MCF 10A (cell line): ENCODE data around the gene IL21R. TPM values are rescaled to one million over a fixed set of nuclear protein-coding genes. Genes with fewer than 3 reads are reported as not detected.

Experiments used
- BruUV-seq: library from RNA; stranded (reverse); fragments of 400-500 nt; replicated peaks from 2 replicates; lab custom pipeline; 2021; lab: Mats Ljungman, UMichigan
- CTCF ChIA-PET: fragments of 300-600 bp; sonication (Branson Sonifier 250); formaldehyde crosslinking; extraction: SDS; loops from one replicate; lab custom pipeline; 2021; ENCODE audit warnings: antibody characterized with exemption, inconsistent platforms; lab: Yijun Ruan, JAX
- POLR2A ChIA-PET: fragments of 300-600, 350-650 bp; sonication (Branson Sonifier 250); formaldehyde crosslinking; extraction: SDS; loops from one replicate; lab custom pipeline; 2020; ENCODE audit warnings: antibody characterized with exemption, inconsistent platforms; lab: Yijun Ruan, JAX
- DNase-seq: peaks from one replicate; pipeline ENCODE4 v3.0.0-alpha.2; 2018; ENCODE audit not compliant: unreplicated experiment
- H3K27ac Mint-ChIP-seq: one replicate; pipeline ENCODE4 v1.8.0; 2022; ENCODE audit warnings: mild to moderate bottlenecking, low read depth, mixed read lengths; ENCODE audit not compliant: unreplicated experiment
- H3K27me3 Mint-ChIP-seq: one replicate; pipeline ENCODE4 v1.8.0; 2022; ENCODE audit warnings: mixed read lengths; ENCODE audit not compliant: insufficient read depth, unreplicated experiment
- H3K36me3 Mint-ChIP-seq: one replicate; pipeline ENCODE4 v1.8.0; 2022; ENCODE audit warnings: mild to moderate bottlenecking, moderate library complexity, mixed read lengths; ENCODE audit not compliant: insufficient read depth, unreplicated experiment
- H3K4me1 Mint-ChIP-seq: one replicate; pipeline ENCODE4 v1.8.0; 2022; ENCODE audit warnings: mixed read lengths; ENCODE audit not compliant: insufficient read depth, unreplicated experiment
- H3K4me3 Mint-ChIP-seq: one replicate; pipeline ENCODE4 v1.8.0; 2022; ENCODE audit warnings: mild to moderate bottlenecking, moderate library complexity, mixed read lengths; ENCODE audit not compliant: unreplicated experiment
- H3K9me3 Mint-ChIP-seq: one replicate; pipeline ENCODE4 v1.8.0; 2022; ENCODE audit warnings: mixed read lengths; ENCODE audit not compliant: unreplicated experiment
- intact Hi-C: fragments of 100-400 bp; cut with micrococcal nuclease; formaldehyde crosslinking; loops from 2 replicates; pipeline ENCODE4 v1.14.1; 2022
- total RNA-seq: library from RNA; stranded (reverse); gene quantifications from 2 replicates; pipeline ENCODE4 v1.2.3, GENCODE V29; 2022
- TF ChIP-seq, protein P1 (sequence below): fragments of 200-600 bp; IDR thresholded peaks from one replicate; pipeline ENCODE4 v1.8.0; 2022; ENCODE audit warnings: antibody characterized with exemption, mild to moderate bottlenecking; ENCODE audit not compliant: unreplicated experiment

Gene IL21R
- total RNA-seq, 1 experiment from 2014 or later, result 0.21 TPM

DNA sequence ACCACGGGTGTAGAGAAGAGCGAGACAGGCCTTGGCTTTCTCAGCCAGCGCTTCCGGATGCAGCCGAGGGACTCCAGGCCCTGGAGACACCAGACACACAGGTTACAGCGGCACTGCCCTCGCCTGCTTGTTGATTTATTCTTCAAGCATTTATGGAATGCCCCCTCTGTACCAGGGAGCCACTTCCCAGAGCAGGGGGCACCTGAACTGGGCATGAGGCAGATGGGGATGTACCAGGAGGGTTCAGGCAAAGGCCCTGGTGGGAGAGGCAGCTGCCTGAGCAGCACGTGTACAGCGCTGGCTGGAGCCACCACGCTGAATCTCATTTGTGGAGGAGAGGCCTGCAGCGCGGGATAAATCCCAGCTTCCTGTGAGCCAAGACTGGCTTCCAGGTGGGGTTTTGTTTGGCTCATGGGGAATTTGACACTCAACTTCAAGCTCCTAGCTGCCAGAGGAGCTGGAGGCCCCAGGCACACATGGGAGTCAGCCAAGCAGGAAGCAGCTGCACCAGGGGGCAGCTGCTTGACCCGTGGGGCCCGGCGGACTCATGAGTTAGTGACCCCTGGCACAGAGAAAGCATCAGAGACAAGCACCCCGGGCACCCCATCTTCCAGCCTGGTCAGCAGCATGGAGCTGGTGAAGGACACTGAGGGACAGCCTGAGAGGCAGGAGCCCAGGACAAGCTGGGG lies 59.7 kb downstream of the IL21R start:
- intact Hi-C loops, result no loop called here
- no peaks in the 10 kb centered on the region for H3K4me1 Mint-ChIP-seq
- peak overlapping the region; percentile 16 for H3K27ac Mint-ChIP-seq
- peaks cover 46% of the 10 kb centered on the region for H3K36me3 Mint-ChIP-seq
- ChIA-PET POLR2A (no interaction called here), CTCF (interaction anchor here (4.6 kb wide), 1 partner anchor 93 kb away, joined by 20 read pairs; no protein-coding TSS in a partner anchor)
- TF ChIP-seq, protein P1, sequence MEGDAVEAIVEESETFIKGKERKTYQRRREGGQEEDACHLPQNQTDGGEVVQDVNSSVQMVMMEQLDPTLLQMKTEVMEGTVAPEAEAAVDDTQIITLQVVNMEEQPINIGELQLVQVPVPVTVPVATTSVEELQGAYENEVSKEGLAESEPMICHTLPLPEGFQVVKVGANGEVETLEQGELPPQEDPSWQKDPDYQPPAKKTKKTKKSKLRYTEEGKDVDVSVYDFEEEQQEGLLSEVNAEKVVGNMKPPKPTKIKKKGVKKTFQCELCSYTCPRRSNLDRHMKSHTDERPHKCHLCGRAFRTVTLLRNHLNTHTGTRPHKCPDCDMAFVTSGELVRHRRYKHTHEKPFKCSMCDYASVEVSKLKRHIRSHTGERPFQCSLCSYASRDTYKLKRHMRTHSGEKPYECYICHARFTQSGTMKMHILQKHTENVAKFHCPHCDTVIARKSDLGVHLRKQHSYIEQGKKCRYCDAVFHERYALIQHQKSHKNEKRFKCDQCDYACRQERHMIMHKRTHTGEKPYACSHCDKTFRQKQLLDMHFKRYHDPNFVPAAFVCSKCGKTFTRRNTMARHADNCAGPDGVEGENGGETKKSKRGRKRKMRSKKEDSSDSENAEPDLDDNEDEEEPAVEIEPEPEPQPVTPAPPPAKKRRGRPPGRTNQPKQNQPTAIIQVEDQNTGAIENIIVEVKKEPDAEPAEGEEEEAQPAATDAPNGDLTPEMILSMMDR, result no peak
- DNase-seq, result no peak
- H3K9me3 Mint-ChIP-seq, result no peaks in the 10 kb centered on the region
- BruUV-seq, result no TSS peak
- H3K27me3 Mint-ChIP-seq, result no peaks in the 10 kb centered on the region
- H3K4me3 Mint-ChIP-seq, result no peak overlapping the region

DNA sequence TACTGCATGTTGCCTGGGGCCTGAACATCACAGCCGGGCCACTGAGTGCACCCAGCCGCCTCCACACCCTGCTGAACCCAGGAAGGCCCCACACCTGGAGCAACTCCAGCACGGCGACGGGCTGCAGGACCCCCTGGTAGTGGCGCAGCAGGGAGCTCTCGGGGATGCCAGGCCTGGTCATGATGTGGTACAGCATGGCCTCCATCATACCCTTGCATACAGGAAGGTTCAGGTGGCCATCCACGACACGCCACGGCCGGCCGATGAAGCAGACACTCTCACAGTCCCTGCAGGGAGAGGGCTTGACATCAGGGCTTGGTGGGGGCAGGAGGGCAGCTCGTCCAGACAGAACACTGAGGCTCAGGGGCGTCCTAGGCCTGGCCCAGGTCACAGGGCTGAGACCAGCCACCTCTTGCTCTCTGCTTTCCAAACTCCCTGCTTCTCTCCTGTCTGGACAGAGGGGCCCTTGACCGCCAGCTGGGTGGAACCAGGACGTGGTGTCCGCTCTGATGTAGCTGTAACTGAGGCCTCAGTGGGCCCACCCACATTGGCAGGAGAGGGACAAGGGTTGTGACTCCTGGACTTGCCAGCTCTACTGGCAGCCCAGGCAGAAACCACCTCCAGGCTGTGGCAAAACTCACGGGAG lies 60.3 kb downstream of the IL21R start:
- no peak for DNase-seq
- Mint-ChIP-seq H3K36me3 (peaks cover 53% of the 10 kb centered on the region), H3K27me3 (no peaks in the 10 kb centered on the region), H3K4me3 (no peak overlapping the region), H3K4me1 (no peaks in the 10 kb centered on the region), H3K27ac (peak overlapping the region; percentile 16), H3K9me3 (no peaks in the 10 kb centered on the region)
- TF ChIP-seq, protein P1, result no peak
- intact Hi-C loops, result no loop called here
- no TSS peak for BruUV-seq
- ChIA-PET CTCF (interaction anchor here (0.6 to 4.6 kb wide), 3 partner anchors 94 to 306 kb away, joined by 3 to 20 read pairs (median 3); no protein-coding TSS in a partner anchor), POLR2A (no interaction called here)

DNA sequence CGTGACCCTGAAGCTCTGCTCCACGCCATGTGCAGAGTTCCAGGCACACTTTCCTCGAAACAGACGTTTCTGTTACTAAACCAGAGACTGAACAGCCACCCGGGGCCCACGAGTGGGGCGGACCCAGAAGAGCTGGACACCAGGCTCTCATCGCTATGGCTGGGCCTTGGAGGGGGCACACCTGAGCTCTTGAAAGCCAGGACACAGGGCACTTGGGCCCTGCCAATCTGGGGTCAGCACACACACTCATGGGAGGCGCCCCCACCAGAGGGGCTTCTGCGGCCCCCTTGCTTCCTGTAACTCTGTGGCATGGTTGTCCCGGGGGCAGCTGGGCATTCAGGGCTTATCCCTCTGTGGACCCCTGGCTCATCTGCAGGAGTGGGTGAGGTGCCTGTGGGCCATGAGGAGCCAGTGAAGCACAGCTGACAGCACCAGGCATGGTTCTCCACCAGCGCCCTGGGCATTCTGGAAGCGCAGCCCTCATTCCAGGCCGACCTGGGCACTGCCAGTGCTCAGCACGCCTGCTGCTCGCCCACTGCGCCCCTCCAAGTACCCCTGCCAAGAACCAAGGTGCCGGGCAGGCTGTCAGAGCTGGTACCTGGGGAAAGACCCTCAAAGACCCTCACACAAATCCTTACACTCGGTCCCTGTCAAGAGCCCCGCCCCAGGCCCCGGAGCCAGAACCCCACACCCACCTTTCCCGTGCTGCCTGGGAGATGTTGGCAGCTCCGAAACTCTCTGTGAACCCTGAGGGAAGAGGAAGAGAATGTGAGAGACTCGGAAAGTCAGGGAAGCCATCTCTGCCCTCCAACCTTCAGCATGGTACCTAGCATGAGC lies 61.1 kb downstream of the IL21R start:
- POLR2A ChIA-PET, result no interaction called here
- no TSS peak for BruUV-seq

More for the DNA sequence above, 61.1 kb downstream of the IL21R start:
- CTCF ChIA-PET, result interaction anchor here (0.6 to 4.6 kb wide), 5 partner anchors 20 to 307 kb away, joined by 3 to 20 read pairs (median 3); no protein-coding TSS in a partner anchor
- Mint-ChIP-seq H3K9me3 (no peaks in the 10 kb centered on the region), H3K4me1 (no peaks in the 10 kb centered on the region), H3K27ac (no peak overlapping the region), H3K36me3 (peaks cover 60% of the 10 kb centered on the region), H3K4me3 (no peak overlapping the region), H3K27me3 (no peaks in the 10 kb centered on the region)
- TF ChIP-seq, protein P1, result no peak
- DNase-seq, result no peak
- intact Hi-C loops, result no loop called here
